Dermis blood vessel endothelial cell (primary cell): ENCODE measurements around the gene PTPN5. TPM values are rescaled to one million over a fixed set of nuclear protein-coding genes. Genes with fewer than 3 reads are reported as not detected.
A peak's percentile ranks its signal among the peaks of the same experiment; 100 is the strongest.

Source experiments
- DNase-seq: peaks from one replicate; pipeline ENCODE4 v3.0.0; 2010
- total RNA-seq: library from RNA; depleted of rRNA; stranded (reverse); fragments of >200 nt; gene quantifications from 2 replicates; pipeline ENCODE4 v1.2.3, GENCODE V29; 2014

Gene PTPN5
- total RNA-seq, 1 donor from 2014 or later, result not detected

GRCh38 chr11:18737642-18738041 lies 54.0 kb downstream of the PTPN5 start:
- DNase-seq, result no peak

GRCh38 chr11:18736590-18737148 lies 54.9 kb downstream of the PTPN5 start:
- no peak for DNase-seq

- DNase-seq, result no peak
These were observed 58.4 kb downstream of the PTPN5 start for GRCh38 chr11:18733202-18733601.

DNA sequence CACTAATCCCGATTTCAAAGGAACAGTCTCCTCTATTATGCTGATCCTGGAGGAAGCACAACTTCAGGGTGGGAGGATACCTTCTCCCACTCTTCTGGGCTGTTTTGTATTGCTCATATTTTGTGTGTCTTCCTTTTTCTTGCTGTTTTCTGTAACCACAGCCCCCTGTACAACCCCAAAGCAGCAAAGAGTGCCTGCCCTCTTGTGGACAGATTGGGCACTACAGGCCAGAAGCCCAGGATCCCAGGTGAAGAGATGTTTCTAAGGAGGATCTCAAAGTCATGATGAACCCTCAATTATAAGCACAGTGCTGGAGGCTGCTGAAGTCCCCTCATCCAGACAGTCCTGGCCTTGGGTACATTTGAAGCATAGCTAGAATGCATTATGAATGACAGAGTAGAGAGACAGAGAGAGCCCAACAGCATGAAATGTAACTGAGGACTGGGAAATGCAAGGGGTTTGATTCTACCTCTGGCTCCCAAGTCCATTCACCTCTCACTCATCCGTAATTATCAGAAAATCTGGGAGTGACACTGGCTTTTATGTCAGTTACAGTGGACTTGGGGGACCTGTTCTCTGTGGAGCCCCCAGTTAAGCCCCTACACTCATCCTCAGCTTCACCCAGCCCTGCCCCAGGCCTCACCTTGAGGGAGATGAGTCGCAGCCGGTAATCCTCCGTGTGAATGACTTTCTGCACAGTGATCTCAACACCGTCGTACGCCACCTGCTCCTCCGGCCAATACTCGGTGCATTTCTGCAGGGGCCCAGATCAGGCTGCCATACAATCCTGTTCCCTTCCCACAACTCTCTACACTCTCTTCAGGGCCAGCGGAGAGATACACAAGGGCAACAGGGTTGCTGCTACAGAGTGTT lies 59.4 kb downstream of the PTPN5 start:
- peak; percentile 70 for DNase-seq

DNA sequence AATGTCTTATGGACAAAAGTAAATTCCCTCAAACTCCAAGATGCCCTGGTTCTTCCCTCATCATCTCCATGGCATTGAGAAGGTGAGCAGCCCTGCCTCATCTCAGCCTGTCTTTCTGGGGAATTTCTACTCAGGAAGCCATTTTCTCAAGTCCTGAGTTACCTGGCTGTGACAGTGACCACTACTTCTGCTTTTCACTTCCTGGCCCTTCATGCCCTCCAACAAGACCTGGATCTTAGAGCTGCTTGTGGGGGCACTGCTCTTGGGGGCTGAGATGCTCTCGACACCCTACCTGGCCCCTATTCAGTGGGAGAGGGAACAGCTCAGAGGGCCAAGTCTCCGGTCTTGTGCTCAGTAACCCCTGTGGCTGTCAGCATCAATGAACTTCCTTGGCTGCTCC lies 60.2 kb downstream of the PTPN5 start:
- no peak for DNase-seq

GRCh38 chr11:18730020-18730419 lies 61.6 kb downstream of the PTPN5 start:
- no peak for DNase-seq

DNA sequence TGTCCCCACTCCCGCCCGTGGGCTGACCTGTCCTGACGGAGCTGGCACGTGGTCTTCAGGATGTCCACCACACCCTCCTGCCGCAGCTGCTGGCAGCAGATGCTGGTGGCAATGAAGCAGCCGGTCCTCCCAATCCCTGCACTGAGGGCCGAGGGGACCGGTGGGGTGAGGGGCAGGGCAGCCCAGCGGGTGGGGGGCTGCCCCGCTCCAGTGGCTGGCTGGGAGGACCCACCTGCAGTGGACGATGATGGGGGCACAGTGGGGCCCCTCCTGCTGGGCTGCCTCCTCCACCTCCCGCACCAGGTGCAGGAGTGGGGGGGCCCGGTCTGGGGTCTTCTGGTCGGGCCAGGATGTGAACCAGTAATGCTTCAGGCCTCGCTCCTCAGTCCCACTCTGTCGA lies 62.2 kb downstream of the PTPN5 start:
- no peak for DNase-seq

GRCh38 chr11:18728658-18729057 lies 62.9 kb downstream of the PTPN5 start:
- no peak for DNase-seq

DNA sequence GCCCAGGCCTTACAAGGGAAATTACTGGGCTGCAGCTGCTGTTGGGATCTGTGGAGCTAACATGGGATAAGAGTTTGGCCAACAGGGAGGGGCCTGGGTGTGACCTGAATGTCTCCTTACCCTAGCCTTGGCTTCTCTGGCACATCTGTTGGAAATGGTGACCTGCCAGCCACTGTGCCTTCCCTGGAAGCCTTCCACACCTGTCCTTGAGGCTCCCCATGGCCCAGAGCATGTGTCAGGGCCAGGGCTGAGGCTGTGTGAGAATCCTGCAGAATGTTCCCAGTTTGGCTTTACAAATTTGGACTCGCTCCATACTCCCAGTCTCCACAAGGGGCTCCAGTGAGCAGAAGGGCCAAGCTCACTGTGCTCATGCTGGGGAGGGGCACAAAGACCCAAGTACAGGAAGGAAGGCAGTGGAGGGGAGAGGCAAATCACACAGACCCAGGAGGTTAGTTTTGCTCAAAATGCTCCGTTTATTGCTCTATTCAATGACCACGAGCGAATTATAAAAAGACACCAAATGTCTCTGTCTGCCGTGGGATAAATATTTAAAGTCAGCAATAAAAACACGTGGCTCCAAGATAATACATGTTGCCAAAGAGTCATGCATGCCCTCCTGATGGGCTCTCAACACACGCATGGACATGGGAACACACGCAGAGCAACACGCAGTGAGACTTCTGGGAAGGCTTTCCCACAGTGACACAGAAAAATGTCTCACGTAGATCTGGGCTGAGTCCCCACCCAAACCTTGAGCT lies 63.9 kb downstream of the PTPN5 start:
- peak; percentile 64 for DNase-seq

GRCh38 chr11:18726040-18726439 lies 65.6 kb downstream of the PTPN5 start, which contains the start of gene IGSF22:
Gene IGSF22, minus strand, starts transcription at chr11:18726188. Its CDS starts 1,952 bp downstream, at chr11:18724236.
- DNase-seq, result no peak

GRCh38 chr11:18723991-18724390 lies 67.6 kb downstream of the PTPN5 start:
- DNase-seq, result no peak

GRCh38 chr11:18722293-18722637 lies 69.3 kb downstream of the PTPN5 start:
- DNase-seq, result no peak

GRCh38 chr11:18721561-18722292 lies 69.9 kb downstream of the PTPN5 start:
- peak; percentile 70 for DNase-seq

DNA sequence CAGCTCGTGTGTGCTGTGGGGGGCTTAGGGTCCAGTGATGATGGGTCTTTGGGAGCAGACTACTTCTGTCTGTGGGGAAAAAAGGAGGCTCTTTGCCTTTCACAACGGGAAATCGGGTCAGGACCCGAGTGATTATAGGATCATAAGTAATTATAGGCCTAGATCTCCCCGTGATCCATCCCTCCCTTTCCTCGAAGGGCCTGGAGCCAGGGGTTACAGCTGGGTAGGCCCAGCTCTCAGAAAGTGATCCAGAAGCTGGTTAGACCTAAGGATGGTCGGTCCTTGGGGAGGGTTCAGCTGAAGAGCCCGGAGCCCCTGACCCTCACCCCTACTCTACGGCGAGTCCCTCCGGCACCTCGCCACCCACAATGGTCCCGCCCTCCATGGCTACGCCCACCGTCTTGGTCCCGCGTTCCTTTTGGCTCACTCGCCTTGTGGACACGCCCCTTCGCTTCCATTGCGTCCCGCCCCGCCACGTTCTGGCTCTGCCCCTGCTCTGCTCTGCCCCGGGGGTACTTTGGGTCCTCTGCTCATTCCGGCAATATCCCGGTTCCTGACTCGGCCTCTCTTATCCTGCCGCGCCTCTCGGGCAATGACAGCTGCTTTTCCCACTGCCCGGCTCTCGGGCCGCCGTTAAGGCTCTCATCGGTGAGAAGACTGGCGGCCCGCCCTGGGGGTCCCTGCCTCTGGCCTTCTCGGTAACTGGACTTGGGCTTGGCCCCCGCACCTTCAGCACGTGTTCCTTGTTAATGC lies 70.6 kb downstream of the PTPN5 start:
- peak; percentile 69 for DNase-seq

GRCh38 chr11:18720091-18720807 lies 71.3 kb downstream of the PTPN5 start:
- no peak for DNase-seq

DNA sequence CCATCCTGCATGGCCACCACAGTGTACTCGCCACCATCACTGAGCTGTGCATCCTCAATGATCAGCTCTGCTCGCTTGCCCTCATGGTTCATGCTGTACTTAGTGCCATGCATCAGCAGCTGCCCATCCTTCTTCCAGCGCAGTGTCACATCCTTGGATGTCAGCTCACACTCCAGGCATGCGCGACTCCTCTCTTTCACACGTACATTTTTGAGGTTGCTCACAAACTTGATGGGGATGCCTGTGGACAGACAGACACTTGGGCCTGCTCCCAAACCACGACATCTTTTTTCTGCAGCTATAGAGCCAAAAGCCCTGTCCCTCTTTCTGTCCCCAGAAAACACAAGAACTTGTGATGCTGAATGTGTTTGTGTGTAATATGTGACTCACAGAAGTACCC lies 76.1 kb downstream of the PTPN5 start:
- no peak for DNase-seq

DNA sequence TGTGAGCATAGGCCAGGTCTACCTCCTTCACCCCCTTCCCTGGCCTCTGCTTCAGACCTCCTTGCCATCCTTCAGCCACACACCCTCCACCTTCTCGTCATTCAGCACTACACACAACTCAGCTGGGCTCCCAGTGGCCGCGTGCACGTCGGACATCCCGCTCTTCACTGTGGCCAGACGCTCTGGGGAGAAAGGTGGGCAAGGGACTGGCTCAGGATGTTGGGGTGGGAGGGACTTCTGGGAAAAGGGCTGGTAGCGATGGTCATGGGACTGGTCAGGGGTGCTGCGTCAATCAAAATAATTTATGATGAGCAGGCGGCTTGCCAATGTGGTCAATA lies 77.2 kb downstream of the PTPN5 start:
- DNase-seq, result no peak

DNA sequence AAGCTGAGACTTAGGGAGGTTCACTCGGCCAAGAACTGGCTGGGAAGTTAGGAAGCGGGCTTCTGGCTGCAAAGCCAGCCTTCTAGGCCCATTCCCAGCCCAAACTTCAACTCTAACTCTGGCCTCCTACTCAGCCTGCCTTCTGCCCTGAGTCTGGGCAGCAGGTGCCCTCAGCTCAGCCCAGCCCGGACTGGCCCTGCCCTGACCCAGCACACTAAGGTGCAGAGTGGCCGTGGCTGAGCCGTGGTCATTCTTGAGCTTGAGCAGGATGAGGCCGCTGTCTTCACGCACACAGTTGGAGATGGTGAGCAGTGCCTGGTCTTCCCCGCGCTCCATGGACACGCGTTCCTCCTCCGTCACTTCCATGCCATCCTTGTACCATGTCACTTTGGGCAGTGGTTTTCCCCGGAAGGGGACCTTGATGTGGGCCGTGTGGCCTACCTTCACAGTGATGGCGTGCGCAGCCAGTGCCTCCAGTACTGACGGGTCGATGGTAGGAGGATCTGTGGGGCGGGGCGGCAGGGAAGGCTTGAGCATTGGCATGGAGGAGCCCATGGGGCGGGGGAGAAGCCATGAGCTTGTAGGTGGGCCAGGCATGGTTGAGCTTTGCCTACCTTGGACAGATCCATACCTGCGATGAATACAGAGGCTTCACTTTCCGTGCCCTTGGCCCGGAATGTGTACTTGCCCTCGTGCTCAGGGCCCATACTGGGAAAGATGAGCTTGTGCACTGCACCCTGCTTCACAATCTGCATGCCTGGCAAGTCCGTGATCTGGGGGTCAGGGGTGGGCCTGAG lies 77.8 kb downstream of the PTPN5 start:
- no peak for DNase-seq

DNA sequence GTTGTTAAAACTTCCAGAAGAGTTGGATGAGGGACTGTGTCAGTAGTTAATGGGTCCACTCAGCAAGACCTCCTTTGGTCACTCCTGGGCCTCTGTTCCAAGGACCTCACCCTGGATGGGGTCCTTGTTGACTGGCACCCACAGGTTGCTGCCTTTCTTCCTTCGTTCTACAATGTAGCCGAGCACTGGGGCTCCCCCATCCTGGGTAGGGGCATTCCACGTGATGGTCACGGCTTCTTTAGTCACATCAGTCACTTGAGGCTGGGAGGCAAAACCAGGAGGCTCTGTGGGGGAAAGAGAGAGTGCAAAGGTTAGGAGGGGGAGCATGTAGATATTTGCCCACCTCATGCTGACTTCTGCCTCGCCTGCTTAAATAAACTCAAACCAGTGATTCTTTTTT lies 81.1 kb downstream of the PTPN5 start:
- no peak for DNase-seq

DNA sequence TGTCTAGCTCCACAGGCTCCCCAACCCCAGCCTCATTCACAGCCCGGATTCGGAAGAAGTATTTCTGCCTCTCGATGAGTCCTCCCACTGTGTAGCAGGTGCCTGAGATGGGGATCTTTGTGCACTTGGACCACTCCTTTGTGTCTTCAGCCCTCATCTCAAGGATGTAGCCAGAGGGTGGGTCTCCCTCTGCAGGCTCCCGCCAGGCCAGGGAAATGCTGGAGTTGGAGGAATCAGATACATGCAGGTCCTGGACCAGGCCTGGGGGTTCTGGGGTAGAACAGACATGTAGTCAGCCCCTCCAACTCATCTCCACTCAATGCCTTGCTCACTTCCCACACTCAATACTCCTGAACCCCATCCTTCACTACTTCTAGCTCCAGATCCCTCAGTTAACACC lies 82.2 kb downstream of the PTPN5 start:
- no peak for DNase-seq
